ENCODE data around the gene BRD2.

The BRD2 gene

DNA sequence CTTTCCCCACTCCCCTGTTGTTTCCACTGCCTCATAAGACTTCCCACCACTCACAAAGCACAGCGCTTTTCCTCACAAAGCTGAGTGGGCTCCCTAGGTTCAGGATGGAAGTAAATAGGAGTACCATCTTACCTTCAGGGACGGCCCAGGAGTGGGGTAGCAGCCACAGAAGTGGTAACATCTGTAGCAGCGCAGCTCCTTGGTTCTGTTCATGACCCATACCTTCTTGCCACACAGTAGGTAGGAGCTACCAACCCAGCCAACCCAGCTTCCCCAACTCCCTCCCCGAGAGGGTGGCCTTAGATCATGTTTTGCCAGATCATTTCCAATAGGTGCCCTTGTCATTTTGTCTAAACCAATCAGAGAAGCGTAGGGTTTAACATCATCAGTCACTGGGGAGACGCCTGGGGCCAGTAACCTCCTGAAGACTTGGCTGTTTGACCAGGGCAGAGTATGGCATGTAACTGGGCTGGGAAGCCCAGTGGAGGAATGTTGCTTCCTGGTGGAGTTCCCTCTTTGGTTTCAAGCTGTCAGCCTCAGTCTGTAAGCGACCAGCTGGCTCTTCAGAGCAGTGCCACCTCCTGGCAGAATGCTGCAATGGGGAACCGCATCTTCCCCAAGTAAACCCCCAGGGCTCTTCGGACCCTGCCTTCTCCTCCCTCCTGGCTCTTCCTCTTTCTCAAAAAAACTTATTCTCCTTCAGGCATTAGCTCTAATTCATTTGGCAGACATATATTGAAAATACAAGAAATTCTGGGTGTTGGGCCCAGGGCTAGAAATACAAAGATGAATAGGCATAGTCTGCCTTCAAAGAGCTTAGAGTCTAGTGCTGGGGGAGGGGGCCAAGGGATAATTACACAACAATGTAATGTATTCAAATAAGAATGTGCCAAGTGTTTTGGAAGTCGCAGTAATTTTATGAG lies 15.3 kb upstream of the BRD2 start, which contains the start of gene HLA-DMA:
Gene HLA-DMA (minus strand): TSS at position 281 of the 923 bp plus-strand sequence. CDS start 61 bp downstream, at position 220.
- ATAC-seq (ENCODE audit: low read depth) (peak; percentile 95), DNase-seq (ENCODE audit: low spot score) (no peak)
- Histone ChIP-seq H3K4me1 (ENCODE audit: insufficient read depth, poor library complexity, severe bottlenecking) (no peaks in the 10 kb centered on the region), H3K9me3 (ENCODE audit: severe bottlenecking) (no peaks in the 10 kb centered on the region), H3K4me3 (ENCODE audit: severe bottlenecking) (no peak within 1 kb of the TSS), H3K27ac (ENCODE audit: poor library complexity, severe bottlenecking) (no peak within 1 kb of the TSS), H3K36me3 (ENCODE audit: low read depth) (no peaks in the 10 kb centered on the region), H3K27me3 (ENCODE audit: insufficient read depth, poor library complexity, severe bottlenecking) (no peaks in the 10 kb centered on the region)
- TF ChIP-seq, protein P1, sequence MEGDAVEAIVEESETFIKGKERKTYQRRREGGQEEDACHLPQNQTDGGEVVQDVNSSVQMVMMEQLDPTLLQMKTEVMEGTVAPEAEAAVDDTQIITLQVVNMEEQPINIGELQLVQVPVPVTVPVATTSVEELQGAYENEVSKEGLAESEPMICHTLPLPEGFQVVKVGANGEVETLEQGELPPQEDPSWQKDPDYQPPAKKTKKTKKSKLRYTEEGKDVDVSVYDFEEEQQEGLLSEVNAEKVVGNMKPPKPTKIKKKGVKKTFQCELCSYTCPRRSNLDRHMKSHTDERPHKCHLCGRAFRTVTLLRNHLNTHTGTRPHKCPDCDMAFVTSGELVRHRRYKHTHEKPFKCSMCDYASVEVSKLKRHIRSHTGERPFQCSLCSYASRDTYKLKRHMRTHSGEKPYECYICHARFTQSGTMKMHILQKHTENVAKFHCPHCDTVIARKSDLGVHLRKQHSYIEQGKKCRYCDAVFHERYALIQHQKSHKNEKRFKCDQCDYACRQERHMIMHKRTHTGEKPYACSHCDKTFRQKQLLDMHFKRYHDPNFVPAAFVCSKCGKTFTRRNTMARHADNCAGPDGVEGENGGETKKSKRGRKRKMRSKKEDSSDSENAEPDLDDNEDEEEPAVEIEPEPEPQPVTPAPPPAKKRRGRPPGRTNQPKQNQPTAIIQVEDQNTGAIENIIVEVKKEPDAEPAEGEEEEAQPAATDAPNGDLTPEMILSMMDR (IDR thresholded peaks at IDR 0.05; ENCODE audit: poor library complexity, severe bottlenecking): peak; percentile 63

DNA sequence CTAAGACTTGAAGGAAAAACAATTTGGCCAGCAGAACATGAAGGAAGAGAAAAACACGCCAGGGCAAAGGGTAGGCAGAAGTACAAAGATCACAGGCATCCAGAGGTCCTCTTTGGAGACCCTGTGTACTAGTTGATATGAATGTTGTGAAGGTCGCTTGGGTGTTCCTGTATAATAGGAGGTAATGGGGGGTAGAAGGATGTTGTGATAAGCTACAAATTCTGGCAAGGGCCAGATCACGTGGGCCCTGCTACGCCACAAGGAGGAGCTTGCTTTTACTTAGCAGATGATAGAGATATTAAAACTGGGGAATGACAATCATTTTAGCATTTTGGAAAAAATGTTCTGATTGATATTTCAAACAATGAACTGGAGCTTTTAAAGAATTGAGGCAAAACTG lies 14.6 kb upstream of the BRD2 start:
- no peaks in the 10 kb centered on the region for H3K4me1 ChIP-seq (ENCODE audit: insufficient read depth, poor library complexity, severe bottlenecking)
- H3K4me3 ChIP-seq (ENCODE audit: severe bottlenecking): no peak overlapping the region
- H3K9me3 ChIP-seq (ENCODE audit: severe bottlenecking): no peaks in the 10 kb centered on the region
- DNase-seq (ENCODE audit: low spot score): no peak
- TF ChIP-seq, protein P1 (IDR thresholded peaks at IDR 0.05; ENCODE audit: poor library complexity, severe bottlenecking): no peak
- ATAC-seq (ENCODE audit: low read depth): no peak
- no peaks in the 10 kb centered on the region for H3K36me3 ChIP-seq (ENCODE audit: low read depth)
- no peak overlapping the region for H3K27ac ChIP-seq (ENCODE audit: poor library complexity, severe bottlenecking)
- no peaks in the 10 kb centered on the region for H3K27me3 ChIP-seq (ENCODE audit: insufficient read depth, poor library complexity, severe bottlenecking)

DNA sequence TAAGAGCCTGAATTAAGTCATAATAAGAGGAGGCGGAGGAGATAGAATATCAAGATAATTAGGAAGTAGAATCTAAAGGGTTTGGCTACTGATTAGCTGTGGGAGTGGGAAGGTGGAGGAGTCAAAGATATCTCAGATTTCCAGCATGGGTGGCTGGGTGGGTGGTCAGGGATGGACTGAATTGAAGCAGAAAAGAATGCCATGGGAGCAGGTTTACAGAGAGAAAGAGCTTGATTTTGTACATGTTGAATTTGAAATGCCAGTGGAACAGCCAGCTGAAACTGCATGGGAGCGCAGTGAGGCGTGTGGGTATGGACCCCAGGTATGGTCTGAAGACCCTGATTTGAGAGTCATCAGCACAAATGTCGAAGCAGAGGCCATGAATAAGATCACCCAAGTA lies 14.1 kb upstream of the BRD2 start:
- no peaks in the 10 kb centered on the region for H3K4me1 ChIP-seq (ENCODE audit: insufficient read depth, poor library complexity, severe bottlenecking)
- ATAC-seq (ENCODE audit: low read depth) (no peak), DNase-seq (ENCODE audit: low spot score) (no peak)
- H3K4me3 ChIP-seq (ENCODE audit: severe bottlenecking): no peak overlapping the region
- no peaks in the 10 kb centered on the region for H3K36me3 ChIP-seq (ENCODE audit: low read depth)
- H3K9me3 ChIP-seq (ENCODE audit: severe bottlenecking): no peaks in the 10 kb centered on the region
- H3K27ac ChIP-seq (ENCODE audit: poor library complexity, severe bottlenecking): no peak overlapping the region
- TF ChIP-seq, protein P1 (IDR thresholded peaks at IDR 0.05; ENCODE audit: poor library complexity, severe bottlenecking): no peak
- H3K27me3 ChIP-seq (ENCODE audit: insufficient read depth, poor library complexity, severe bottlenecking): no peaks in the 10 kb centered on the region

DNA sequence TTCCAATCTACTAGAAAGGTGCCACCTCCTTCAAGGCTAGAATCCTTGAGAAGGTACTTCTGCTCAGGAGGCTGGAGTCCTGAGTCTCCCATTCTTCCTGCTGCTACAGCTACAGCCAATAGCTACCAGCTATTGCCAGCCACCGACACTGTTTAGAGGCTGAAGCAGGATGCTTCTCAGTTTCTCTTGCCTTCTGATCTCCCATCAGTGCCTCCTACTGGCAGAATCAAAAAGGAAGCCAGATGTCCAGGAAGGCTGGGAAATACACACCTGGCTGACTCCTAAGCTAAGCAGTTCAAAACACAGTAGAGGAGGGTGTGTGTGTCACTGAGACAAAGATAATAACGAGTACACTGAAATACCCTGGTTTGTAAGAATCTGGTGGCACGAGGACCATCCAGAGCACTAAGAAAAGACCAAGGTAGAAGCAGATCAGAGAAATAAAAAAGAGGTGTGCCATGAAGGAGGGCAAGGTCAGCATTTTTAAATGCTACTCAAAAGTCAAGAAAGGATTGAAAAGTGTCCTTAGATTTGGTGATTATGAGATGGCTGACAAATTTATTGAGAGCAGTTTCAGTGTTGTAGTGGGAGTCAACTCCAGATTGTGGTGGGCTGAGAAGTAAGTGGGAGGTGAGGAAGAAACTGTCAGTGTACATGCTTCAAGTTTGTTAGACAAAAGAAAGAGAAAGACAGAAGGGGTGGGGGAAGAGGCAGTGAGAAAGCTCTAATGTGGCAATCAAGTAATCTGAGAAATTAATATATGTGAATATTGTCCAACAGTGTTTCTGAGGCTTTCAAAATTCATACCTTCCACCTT lies 13.2 kb upstream of the BRD2 start:
- no peaks in the 10 kb centered on the region for H3K9me3 ChIP-seq (ENCODE audit: severe bottlenecking)
- no peak overlapping the region for H3K4me3 ChIP-seq (ENCODE audit: severe bottlenecking)
- no peaks in the 10 kb centered on the region for H3K36me3 ChIP-seq (ENCODE audit: low read depth)
- ATAC-seq (ENCODE audit: low read depth): no peak
- no peak overlapping the region for H3K27ac ChIP-seq (ENCODE audit: poor library complexity, severe bottlenecking)
- TF ChIP-seq, protein P1 (IDR thresholded peaks at IDR 0.05; ENCODE audit: poor library complexity, severe bottlenecking): peak; percentile 6
- no peak for DNase-seq (ENCODE audit: low spot score)
- H3K4me1 ChIP-seq (ENCODE audit: insufficient read depth, poor library complexity, severe bottlenecking): no peaks in the 10 kb centered on the region
- no peaks in the 10 kb centered on the region for H3K27me3 ChIP-seq (ENCODE audit: insufficient read depth, poor library complexity, severe bottlenecking)

All from RWPE2 (cell line).